K562 (cell line): Measurements from ENCODE around the gene ATPAF2. TPM values are rescaled to one million over a fixed set of nuclear protein-coding genes. Genes with fewer than 3 reads are reported as not detected.
A peak's percentile ranks its signal among the peaks of the same experiment; 100 is the strongest.

Source experiments
- BHLHE40 ChIP-seq: IDR thresholded peaks from 2 replicates; pipeline ENCODE4 v1.6.1; 2011; ENCODE audit warnings: low read length, improper control_type of control experiment
- CHD1 ChIP-seq: fragments of 200-600 bp; sonication (generic); IDR thresholded peaks from one replicate; pipeline ENCODE4 v1.6.1; 2012; ENCODE audit warnings: mild to moderate bottlenecking, moderate library complexity, low read length, inconsistent platforms
- CREBBP ChIP-seq: IDR thresholded peaks from one replicate; pipeline ENCODE4 v1.6.1; 2012; ENCODE audit warnings: low read depth, mild to moderate bottlenecking, control low read depth, inconsistent platforms, low read length
- DDX20 ChIP-seq: fragments of 450-650 bp; IDR thresholded peaks from 2 replicates; pipeline ENCODE4 v1.6.1; 2016; ENCODE audit warnings: missing genetic modification characterization, low read depth, mild to moderate bottlenecking, missing compliant biosample characterization, moderate library complexity
- FOXJ3 ChIP-seq: sonication (generic); formaldehyde crosslinking; IDR thresholded peaks from 2 replicates; pipeline ENCODE4 v1.4.0; 2020; ENCODE audit warnings: mild to moderate bottlenecking, missing genetic modification reagents
- HDAC8 ChIP-seq: fragments of 450-650 bp; IDR thresholded peaks from 2 replicates; pipeline ENCODE4 v1.6.1; 2016; ENCODE audit warnings: mild to moderate bottlenecking, missing genetic modification characterization, moderate library complexity, missing compliant biosample characterization
- RCOR1 ChIP-seq, 2 experiments: IDR thresholded peaks; 2 replicates each; pipeline ENCODE4 v1.6.1; 2012; ENCODE audit warnings: low read depth in 2 of 2, low read length in 2 of 2, borderline replicate concordance in 1 of 2, improper control_type of control experiment in 1 of 2
- SETDB1 ChIP-seq: IDR thresholded peaks from one replicate; pipeline ENCODE4 v1.6.1; 2012; ENCODE audit warnings: low read length, control low read depth, inconsistent platforms
- XRCC5 ChIP-seq: fragments of 200-400 bp; formaldehyde crosslinking; IDR thresholded peaks from 2 replicates; pipeline ENCODE4 v1.6.1; 2017; ENCODE audit warnings: low read depth, mild to moderate bottlenecking, low read length
- ZBTB34 ChIP-seq: fragments of 250-450 bp; sonication (Bioruptor Pico); IDR thresholded peaks from 2 replicates; pipeline ENCODE4 v1.8.0; 2021; ENCODE audit warnings: mild to moderate bottlenecking, moderate library complexity
- ZNF12 ChIP-seq: sonication (generic); formaldehyde crosslinking; IDR thresholded peaks from 2 replicates; pipeline ENCODE4 v1.4.0; 2020; ENCODE audit warnings: mild to moderate bottlenecking, missing genetic modification reagents
- polyA plus RNA-seq, 8 experiments: library from polyadenylated mRNA; depleted of rRNA in 4 of 8; stranded (reverse) in 5 of 8; unstranded in 3 of 8; fragments of >200 nt; fragmentation: Nextera tagmentation in 2 of 8; fragmentation: Illumina TruSeq in 1 of 8; extraction: Ambion mirVana in 2 of 8; extraction: Trizol in 1 of 8; gene quantifications; 2 replicates each; pipeline versions ENCODE4 v1.2.1 to v1.2.3, GENCODE V29; 2011 to 2014; ENCODE audit warnings: inconsistent platforms in 1 of 8, missing spikeins in 1 of 8
- total RNA-seq, 7 experiments: library from RNA; depleted of rRNA in 6 of 7; stranded (reverse); fragments of >200 nt in 6 of 7; fragmentation: Illumina TruSeq in 2 of 7; extraction: Trizol in 2 of 7; gene quantifications; 2 replicates each; pipeline versions ENCODE4 v1.2.1 to v1.2.3, GENCODE V29; 2011 to 2021; ENCODE audit warnings: low replicate concordance in 1 of 7
- TF ChIP-seq, protein P1 (sequence below): fragments of 250-450 bp; sonication (Bioruptor Pico); IDR thresholded peaks from 2 replicates; pipeline ENCODE4 v1.8.0; 2022; ENCODE audit warnings: moderate library complexity, mild to moderate bottlenecking, inconsistent platforms
- TF ChIP-seq, protein P2 (sequence below): fragments of 450-650 bp; formaldehyde crosslinking; IDR thresholded peaks from 2 replicates; pipeline ENCODE4 v1.4.0; 2020; ENCODE audit warnings: mild to moderate bottlenecking

Gene ATPAF2
- total and polyA plus RNA-seq, 9 of the 15 experiments (the other 6 are each of a cell fraction or from before 2014, with no cell fraction given): 2.1 to 19.2 (median 11.3) TPM

GRCh38 chr17:17972126-17972951, 66.6 kb downstream of the ATPAF2 start, which contains the start of the genes DRC3 and TOM1L2 (continued):
- TF ChIP-seq, protein P1, sequence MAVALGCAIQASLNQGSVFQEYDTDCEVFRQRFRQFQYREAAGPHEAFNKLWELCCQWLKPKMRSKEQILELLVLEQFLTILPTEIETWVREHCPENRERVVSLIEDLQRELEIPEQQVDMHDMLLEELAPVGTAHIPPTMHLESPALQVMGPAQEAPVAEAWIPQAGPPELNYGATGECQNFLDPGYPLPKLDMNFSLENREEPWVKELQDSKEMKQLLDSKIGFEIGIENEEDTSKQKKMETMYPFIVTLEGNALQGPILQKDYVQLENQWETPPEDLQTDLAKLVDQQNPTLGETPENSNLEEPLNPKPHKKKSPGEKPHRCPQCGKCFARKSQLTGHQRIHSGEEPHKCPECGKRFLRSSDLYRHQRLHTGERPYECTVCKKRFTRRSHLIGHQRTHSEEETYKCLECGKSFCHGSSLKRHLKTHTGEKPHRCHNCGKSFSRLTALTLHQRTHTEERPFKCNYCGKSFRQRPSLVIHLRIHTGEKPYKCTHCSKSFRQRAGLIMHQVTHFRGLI (CRISPR knock-in tag): no peak
- no peak for TF ChIP-seq XRCC5
- TF ChIP-seq CHD1: no peak
- no peak for TF ChIP-seq ZNF12 (CRISPR knock-in tag)
- peak; percentile 83 for TF ChIP-seq BHLHE40
- no peak for TF ChIP-seq CREBBP
- TF ChIP-seq ZBTB34 (CRISPR knock-in tag): no peak
- TF ChIP-seq RCOR1 (IDR thresholded peaks at IDR 0.05; ENCODE audit: borderline replicate concordance in 1 of 2, low read depth in 2 of 2, low read length in 2 of 2): peak in 1 of 2 experiments; percentile 14; a peak in 1 of 4 replicates
- TF ChIP-seq, protein P2, sequence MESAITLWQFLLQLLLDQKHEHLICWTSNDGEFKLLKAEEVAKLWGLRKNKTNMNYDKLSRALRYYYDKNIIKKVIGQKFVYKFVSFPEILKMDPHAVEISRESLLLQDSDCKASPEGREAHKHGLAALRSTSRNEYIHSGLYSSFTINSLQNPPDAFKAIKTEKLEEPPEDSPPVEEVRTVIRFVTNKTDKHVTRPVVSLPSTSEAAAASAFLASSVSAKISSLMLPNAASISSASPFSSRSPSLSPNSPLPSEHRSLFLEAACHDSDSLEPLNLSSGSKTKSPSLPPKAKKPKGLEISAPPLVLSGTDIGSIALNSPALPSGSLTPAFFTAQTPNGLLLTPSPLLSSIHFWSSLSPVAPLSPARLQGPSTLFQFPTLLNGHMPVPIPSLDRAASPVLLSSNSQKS (CRISPR knock-in tag): no peak
- no peak for TF ChIP-seq FOXJ3 (CRISPR knock-in tag)
- no peak for TF ChIP-seq DDX20 (tag)
- no peak for TF ChIP-seq HDAC8 (tag)
- no peak for TF ChIP-seq SETDB1
